DMS53 (cell line): ENCODE data around the gene MRPL17.

ENCODE experiments used
- DNase-seq: peaks from one replicate; lab custom pipeline; 2025; lab: John Stamatoyannopoulos, UW

MRPL17 gene

DNA sequence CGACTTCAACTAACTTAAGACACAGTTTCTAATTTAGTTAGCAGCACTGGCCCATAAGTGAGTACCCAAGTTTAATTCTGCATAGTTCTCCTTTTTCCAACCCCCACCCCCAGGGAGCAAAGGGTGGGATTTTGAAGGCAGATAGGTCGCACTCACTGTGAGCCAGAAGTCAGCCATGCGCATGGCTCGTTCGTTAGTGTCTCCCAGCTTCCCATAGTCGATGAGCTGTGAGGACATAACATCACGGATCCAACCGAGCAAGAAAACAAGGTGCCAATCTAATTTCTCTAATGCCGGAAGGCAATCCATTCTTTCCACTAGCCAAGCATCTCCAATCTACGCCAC is 577 bp downstream of the MRPL17 start:
- no peak for DNase-seq

DNA sequence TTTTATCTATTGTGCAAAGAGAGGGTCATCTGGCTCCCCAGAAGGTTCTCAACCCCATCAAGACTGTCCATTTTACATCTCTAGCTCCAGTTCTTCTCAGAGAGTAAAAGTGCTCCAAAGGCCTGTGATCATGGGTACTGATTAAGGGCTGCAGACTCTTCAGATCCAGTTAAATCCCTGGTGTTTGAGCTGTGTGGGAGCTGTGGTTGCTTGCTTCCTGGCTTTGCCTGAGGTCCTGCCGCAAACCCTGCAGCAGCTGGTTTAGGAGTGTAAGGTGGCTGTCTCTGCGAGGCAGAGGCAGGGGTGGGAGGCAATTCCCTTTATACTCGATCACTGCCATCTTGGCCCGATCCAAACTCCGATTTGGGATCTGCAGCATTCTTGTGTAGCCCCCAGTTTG is 1.2 kb downstream of the MRPL17 start:
- peak; percentile 25 for DNase-seq

GRCh38 chr11:6681505-6681904 is 1.6 kb downstream of the MRPL17 start:
- no peak for DNase-seq

DNA sequence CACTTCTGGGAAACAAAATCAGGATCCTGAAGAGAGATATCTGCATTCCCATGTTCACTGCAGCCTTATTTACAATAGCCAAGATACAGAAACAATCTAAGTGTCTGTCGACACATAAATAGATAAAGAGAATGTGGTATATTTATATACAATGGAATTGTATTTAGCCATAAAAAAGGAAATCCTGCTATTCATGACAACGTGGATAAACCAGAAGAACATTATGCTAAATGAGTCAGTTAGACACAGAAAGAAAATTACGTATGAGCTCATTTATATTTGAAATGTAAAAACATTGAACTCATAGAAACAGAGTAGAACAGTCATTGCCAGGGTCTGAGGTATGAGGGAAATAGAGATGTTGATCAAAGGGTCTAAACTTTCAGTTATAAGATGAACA is 6.1 kb downstream of the MRPL17 start:
- no peak for DNase-seq

- no peak for DNase-seq
These were observed 8.3 kb downstream of the MRPL17 start for GRCh38 chr11:6674862-6675261.

DNA sequence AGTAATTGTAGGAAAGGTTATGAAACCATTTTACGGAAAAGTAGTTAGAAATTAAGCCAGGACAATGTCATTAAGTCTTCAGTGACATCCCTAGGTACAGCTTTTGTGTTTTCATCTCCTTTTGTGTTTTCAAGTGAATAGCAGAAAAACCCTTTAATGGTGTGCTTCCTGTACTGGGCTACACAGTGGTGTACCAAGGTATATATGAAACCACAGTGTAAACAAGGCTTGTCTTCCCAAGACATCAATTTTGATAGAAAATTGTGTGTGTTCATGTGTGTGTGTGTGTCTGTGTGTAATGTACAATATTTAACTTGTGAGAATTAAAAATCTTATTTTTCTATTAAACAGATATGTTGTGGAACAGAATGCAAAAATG is 8.9 kb downstream of the MRPL17 start:
- no peak for DNase-seq

- DNase-seq = no peak
These were observed 9.5 kb downstream of the MRPL17 start for GRCh38 chr11:6673523-6674218.

- DNase-seq = no peak
These were observed 11.1 kb downstream of the MRPL17 start for GRCh38 chr11:6671991-6672390.

DNA sequence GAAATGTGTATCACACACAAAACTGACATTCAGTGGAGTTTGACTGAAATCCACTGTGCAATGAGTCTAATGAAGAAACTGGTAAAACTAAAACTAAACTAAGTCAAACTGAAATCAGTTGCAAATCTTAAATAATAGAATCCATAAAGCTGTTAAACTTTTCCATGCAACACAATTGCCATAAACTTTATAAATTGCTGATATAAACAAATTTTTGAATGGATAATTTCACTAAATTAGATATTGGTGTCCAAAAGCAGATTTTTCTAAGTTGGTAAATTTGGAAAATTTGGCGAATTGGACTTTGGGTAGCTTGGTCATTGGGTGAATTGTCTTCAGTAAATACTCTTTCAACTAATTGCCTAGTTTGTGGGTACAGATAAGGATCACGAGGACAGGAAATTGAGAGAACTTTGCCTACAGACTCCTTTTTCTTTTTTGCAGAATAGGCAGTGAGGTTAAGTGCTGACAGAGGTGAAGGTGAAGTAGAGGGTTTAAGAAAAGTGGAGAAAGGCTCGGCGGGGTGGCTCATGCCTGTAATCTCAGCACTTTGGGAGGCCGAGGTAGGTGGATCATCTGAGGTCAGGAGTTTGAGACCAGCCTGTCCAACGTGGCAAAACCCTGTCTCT is 12.8 kb downstream of the MRPL17 start:
- DNase-seq = no peak

GRCh38 chr11:6667733-6668374 is 15.3 kb downstream of the MRPL17 start:
- DNase-seq = peak; percentile 60

- DNase-seq = no peak
These were observed 16.6 kb downstream of the MRPL17 start for GRCh38 chr11:6666302-6667183.

GRCh38 chr11:6664551-6664950 is 18.6 kb downstream of the MRPL17 start:
- no peak for DNase-seq

GRCh38 chr11:6663794-6664469 is 19.2 kb downstream of the MRPL17 start:
- DNase-seq = peak; percentile 11

DNA sequence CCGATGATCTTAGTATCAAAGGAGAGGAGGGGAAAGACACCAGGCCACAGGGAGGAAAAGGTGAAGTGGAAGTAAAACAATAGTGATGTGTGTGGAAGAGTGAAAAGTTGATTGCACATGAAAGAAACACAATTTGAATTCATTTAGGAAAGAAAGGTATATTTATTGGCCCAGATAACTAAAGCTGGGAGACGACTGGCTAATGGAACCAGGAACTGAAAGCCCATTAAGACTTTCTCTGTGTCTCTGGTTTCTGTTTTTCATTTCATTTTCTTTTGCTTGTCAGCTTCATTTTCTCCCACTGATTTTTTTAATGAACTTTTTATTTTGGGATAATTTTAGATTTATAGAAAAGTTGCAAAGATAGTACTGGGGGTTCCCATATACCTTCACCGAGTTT is 22.4 kb downstream of the MRPL17 start:
- DNase-seq = no peak

GRCh38 chr11:6658647-6659046 is 24.5 kb downstream of the MRPL17 start:
- DNase-seq = no peak

DNA sequence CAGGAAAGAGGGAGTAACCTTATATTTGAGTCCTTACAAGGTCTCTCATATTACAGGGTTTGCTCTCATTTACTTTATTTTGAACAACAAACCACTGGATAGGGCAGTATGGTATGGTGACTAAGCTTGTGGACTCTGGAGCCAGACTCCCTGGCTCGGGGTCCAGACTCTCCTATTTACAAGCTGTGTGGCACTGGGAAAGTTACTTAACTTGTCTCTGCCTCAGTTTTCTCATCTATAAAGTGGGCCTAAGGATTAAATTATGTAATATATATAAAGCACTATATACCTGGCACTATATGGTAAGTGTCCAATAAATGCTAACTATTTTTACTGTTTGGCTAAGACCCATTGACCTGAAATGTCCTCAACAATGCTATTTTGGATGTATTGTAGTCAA is 25.8 kb downstream of the MRPL17 start:
- no peak for DNase-seq

DNA sequence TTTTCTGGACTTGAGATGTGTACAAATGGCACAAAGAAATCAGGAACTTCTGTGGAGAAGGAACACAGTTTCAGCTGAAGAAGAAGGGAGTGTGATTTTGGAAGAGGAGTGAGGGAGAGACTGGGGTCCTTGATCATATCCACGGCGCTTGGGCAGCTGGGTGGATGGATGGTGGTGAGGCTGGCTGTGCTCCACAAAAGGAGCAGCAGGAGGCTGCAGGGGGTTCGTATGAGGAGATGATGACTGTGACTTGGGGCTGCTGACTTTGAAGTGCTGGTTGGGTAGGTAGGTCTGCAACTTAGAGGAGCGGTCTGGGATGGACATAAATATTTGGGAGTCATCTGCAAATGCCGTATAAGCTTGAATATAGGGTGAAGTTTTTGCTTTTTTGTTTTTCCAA is 26.2 kb downstream of the MRPL17 start:
- no peak for DNase-seq

DNA sequence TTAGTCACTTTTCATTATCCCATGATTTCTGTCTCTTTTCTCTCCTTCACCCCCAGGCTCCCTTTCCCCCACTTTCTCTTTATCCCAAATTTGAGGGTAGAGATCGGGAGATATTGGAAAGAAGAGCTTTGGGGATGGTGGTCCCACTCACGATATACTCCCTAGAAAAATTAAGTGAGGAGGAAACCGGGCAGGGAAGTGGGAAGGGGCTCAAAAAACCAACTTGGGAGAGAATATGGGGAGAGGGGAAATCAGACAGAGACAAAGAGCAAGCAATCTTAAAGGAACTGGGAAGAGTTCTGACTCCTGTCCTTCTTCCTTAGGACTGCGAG is 26.6 kb downstream of the MRPL17 start:
- no peak for DNase-seq

DNA sequence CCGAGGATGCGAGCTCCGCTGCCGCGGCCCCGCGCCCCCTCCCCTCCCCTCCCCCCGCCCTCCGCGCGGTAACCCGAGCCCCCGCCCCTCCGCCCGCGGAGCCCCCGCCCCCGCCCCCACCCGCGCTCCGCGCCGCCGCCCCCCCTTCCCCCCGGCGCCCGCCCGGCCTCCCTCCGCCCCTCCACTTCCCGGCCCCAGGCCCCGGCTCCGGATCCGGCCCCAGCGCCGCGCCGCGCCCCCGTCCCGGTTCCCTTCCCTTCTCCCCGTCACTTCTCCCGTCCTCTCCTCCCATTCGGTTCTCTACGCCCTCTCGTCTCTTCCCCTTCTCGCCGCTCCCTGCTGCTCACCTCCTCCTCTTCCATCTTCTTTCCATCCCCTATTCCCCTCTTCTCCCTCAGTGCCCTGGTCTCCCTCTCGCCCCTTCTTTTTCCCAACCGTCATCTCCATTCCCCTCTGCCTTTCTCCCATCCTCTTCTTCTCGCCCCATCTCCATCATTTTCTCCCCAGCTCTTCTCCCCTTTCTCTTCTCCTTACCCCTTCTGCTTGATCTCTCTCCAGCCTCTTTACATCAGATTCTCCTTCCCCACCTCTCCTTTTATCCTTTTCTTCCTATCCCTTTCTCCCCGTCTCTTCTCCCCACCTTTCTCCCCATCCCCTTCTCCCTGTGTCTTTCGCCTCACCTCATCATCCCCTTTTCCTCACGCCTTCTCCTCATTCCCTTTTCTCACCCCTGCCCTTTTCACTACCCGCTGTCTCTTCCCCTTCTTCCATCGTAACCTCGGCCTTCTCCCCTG is 27.2 kb downstream of the MRPL17 start, which contains the start of gene DCHS1:
Gene DCHS1, minus strand, starts transcription at position 20 of the 794 bp plus-strand sequence. CDS start 14,196 bp downstream, outside the sequence.
- DNase-seq = peak; percentile 32

DNA sequence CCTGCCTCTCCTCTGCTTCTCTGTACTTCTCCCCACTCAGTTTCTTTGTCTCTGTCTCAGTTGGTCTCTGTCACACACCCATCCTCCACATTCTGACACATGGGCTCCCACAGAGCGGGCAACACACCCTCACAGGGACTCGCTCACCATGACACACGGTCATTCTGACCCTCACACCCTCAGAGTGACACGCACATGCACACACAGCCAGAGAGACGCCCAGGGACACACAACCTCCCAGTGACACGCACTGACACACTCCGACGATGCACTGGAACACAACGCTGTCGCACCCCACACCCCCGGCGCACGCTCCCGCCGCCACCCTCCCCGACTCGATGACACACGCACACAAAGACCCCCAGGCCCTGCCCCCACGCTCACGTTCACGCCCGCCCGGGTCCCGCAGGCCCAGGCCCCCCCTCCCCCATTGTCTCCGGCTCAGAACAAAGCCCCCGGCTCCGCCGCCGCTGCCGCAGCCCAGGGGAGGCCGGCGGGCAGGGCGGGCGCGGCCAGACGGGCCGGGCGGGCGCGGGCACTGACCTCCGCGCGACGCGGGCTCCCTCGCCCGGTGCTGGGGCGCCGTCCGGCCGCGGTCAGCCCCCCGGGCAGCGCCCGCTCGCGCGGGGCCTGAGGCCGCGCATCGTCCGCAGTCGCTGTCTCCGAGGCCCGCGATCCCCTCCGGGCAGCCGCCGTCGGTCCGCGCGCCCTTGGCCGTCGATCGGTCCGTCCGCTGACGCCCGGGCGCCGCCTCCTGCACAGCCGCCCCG is 27.9 kb downstream of the MRPL17 start:
- DNase-seq = peak; percentile 37
